K562 (cell line): ENCODE measurements around the gene PEX7. TPM values are rescaled to one million over a fixed set of nuclear protein-coding genes. Genes with fewer than 3 reads are reported as not detected.

Experiments
- BRD4 ChIP-seq: fragments of 200-600 bp; sonication (generic); IDR thresholded peaks from 2 replicates; pipeline ENCODE4 v1.6.1; 2017; ENCODE audit warnings: inconsistent platforms
- CHCHD3 ChIP-seq: fragments of 250-450 bp; sonication (Bioruptor Pico); IDR thresholded peaks from 2 replicates; pipeline ENCODE4 v2.1.2; 2022; ENCODE audit warnings: mild to moderate bottlenecking
- KDM2B ChIP-seq: fragments of 250-450 bp; sonication (Bioruptor Pico); IDR thresholded peaks from 2 replicates; pipeline ENCODE4 v1.8.0; 2021; ENCODE audit warnings: mild to moderate bottlenecking, moderate library complexity
- NR2C2 ChIP-seq, 2 experiments: fragments of 200-800 bp in 1 of 2; sonication (Bioruptor generic) in 1 of 2; sonication (generic) in 1 of 2; formaldehyde crosslinking in 1 of 2; IDR thresholded peaks; 2 replicates each; pipeline versions ENCODE4 v1.6.1 to v1.8.0; 2016 to 2022; ENCODE audit warnings: mild to moderate bottlenecking in 1 of 2, missing compliant biosample characterization in 1 of 2, missing genetic modification characterization in 1 of 2, missing genetic modification reagents in 1 of 2
- POLR2G ChIP-seq: fragments of 200-400 bp; formaldehyde crosslinking; IDR thresholded peaks from 2 replicates; pipeline ENCODE4 v1.6.1; 2017; ENCODE audit warnings: low read depth, mild to moderate bottlenecking, antibody characterized with exemption, low read length, moderate library complexity
- RAD21 ChIP-seq, 2 experiments: fragments of 250-450 bp in 1 of 2; fragments of 450-650 bp in 1 of 2; sonication (Bioruptor Pico) in 1 of 2; formaldehyde crosslinking in 1 of 2; IDR thresholded peaks in 1 of 2; conservative IDR thresholded peaks in 1 of 2; 2 replicates each; pipeline versions ENCODE4 v1.4.0 to v1.8.0; 2020 to 2022; ENCODE audit warnings: mild to moderate bottlenecking in 2 of 2, moderate library complexity in 1 of 2
- RAD51 ChIP-seq: fragments of 450-650 bp; IDR thresholded peaks from 2 replicates; pipeline ENCODE4 v1.7.1; 2016; ENCODE audit warnings: low read depth, mild to moderate bottlenecking, borderline replicate concordance
- RBM17 ChIP-seq: fragments of 200-400 bp; formaldehyde crosslinking; IDR thresholded peaks from 2 replicates; pipeline ENCODE4 v1.6.1; 2017; ENCODE audit warnings: low read depth, mild to moderate bottlenecking, low read length, borderline replicate concordance
- SMAD4 ChIP-seq: fragments of 250-450 bp; sonication (Bioruptor Pico); conservative IDR thresholded peaks from 2 replicates; pipeline ENCODE4 v1.8.0; 2021; ENCODE audit warnings: inconsistent platforms, mild to moderate bottlenecking, moderate library complexity
- SMARCA4 ChIP-seq: fragments of 450-650 bp; IDR thresholded peaks from 2 replicates; pipeline ENCODE4 v1.6.1; 2016
- SP1 ChIP-seq: sonication (generic); formaldehyde crosslinking; IDR thresholded peaks from 2 replicates; pipeline ENCODE4 v1.8.1; 2022; ENCODE audit warnings: mild to moderate bottlenecking, missing genetic modification reagents
- STAT5A ChIP-seq: IDR thresholded peaks from 2 replicates; pipeline ENCODE4 v1.6.1; 2012; ENCODE audit warnings: low read length, inconsistent platforms, borderline replicate concordance
- ZFP30 ChIP-seq: fragments of 250-450 bp; sonication (Bioruptor Pico); IDR thresholded peaks from 2 replicates; pipeline ENCODE4 v1.8.0; 2022; ENCODE audit warnings: moderate library complexity, mild to moderate bottlenecking, inconsistent platforms, borderline replicate concordance
- ZNF311 ChIP-seq: fragments of 250-450 bp; sonication (Bioruptor Pico); IDR thresholded peaks from 2 replicates; pipeline ENCODE4 v1.4.0; 2020; ENCODE audit warnings: mild to moderate bottlenecking, moderate library complexity
- polyA plus RNA-seq, 8 experiments: library from polyadenylated mRNA; depleted of rRNA in 4 of 8; stranded (reverse) in 5 of 8; unstranded in 3 of 8; fragments of >200 nt; fragmentation: Nextera tagmentation in 2 of 8; fragmentation: Illumina TruSeq in 1 of 8; extraction: Ambion mirVana in 2 of 8; extraction: Trizol in 1 of 8; gene quantifications; 2 replicates each; pipeline versions ENCODE4 v1.2.1 to v1.2.3, GENCODE V29; 2011 to 2014; ENCODE audit warnings: inconsistent platforms in 1 of 8, missing spikeins in 1 of 8
- total RNA-seq, 7 experiments: library from RNA; depleted of rRNA in 6 of 7; stranded (reverse); fragments of >200 nt in 6 of 7; fragmentation: Illumina TruSeq in 2 of 7; extraction: Trizol in 2 of 7; gene quantifications; 2 replicates each; pipeline versions ENCODE4 v1.2.1 to v1.2.3, GENCODE V29; 2011 to 2021; ENCODE audit warnings: low replicate concordance in 1 of 7
- TF ChIP-seq, protein P1 (sequence below): sonication (generic); formaldehyde crosslinking; IDR thresholded peaks from 2 replicates; pipeline ENCODE4 v1.8.1; 2023; ENCODE audit warnings: mild to moderate bottlenecking, missing genetic modification reagents
- TF ChIP-seq, protein P2 (sequence below): sonication (generic); formaldehyde crosslinking; IDR thresholded peaks from 2 replicates; pipeline ENCODE4 v1.8.1; 2022; ENCODE audit warnings: missing genetic modification reagents
- TF ChIP-seq, protein P3 (sequence below), 2 experiments: fragments of 450-650 bp; IDR thresholded peaks; 2 replicates each; pipeline ENCODE4 v1.6.1; 2016

PEX7 gene
- total and polyA plus RNA-seq, 9 of the 15 experiments (the other 6 are each of a cell fraction or from before 2014, with no cell fraction given): 1.6 to 12.9 (median 9.1) TPM

DNA sequence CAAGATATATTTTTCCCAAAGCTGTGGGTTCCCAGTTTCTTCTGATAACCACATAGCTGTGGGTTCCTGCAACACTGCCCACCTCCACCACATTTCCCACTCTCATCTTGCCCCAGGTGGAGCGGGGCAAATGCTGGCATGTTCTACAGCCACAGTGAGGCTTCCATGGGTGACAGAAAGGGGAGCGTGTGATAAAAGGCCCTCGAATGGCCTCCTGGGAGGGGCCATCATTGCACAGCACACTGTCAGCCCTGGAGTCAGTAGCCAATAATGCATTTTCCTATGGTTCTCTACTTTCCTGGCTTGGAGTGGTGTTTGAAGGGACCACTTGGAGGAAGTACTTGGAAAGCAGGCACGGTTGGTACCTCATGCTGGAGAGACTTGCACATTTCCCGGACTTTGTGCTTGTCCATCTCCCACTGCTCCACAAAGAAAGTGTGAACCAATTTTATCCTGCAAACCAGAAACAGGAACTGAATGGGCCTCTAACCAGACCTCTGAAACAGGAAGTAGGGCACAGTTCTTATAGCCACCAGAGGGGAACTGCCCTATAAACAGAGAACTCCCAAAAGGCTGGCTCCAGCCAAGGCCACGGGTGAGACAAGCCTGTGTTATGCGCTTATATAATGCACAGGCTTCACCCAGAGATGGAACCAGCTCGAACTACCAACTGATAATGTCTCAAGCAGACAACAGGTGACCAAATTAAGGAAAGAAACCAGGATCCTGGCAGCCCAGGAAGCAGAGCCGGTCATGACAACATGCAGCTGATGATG lies 38.7 kb upstream of the PEX7 start (continued):
- TF ChIP-seq SMAD4 (CRISPR knock-in tag): peak; percentile 65
- TF ChIP-seq, protein P1, sequence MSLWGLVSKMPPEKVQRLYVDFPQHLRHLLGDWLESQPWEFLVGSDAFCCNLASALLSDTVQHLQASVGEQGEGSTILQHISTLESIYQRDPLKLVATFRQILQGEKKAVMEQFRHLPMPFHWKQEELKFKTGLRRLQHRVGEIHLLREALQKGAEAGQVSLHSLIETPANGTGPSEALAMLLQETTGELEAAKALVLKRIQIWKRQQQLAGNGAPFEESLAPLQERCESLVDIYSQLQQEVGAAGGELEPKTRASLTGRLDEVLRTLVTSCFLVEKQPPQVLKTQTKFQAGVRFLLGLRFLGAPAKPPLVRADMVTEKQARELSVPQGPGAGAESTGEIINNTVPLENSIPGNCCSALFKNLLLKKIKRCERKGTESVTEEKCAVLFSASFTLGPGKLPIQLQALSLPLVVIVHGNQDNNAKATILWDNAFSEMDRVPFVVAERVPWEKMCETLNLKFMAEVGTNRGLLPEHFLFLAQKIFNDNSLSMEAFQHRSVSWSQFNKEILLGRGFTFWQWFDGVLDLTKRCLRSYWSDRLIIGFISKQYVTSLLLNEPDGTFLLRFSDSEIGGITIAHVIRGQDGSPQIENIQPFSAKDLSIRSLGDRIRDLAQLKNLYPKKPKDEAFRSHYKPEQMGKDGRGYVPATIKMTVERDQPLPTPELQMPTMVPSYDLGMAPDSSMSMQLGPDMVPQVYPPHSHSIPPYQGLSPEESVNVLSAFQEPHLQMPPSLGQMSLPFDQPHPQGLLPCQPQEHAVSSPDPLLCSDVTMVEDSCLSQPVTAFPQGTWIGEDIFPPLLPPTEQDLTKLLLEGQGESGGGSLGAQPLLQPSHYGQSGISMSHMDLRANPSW (CRISPR knock-in tag): no peak
- TF ChIP-seq, protein P2, sequence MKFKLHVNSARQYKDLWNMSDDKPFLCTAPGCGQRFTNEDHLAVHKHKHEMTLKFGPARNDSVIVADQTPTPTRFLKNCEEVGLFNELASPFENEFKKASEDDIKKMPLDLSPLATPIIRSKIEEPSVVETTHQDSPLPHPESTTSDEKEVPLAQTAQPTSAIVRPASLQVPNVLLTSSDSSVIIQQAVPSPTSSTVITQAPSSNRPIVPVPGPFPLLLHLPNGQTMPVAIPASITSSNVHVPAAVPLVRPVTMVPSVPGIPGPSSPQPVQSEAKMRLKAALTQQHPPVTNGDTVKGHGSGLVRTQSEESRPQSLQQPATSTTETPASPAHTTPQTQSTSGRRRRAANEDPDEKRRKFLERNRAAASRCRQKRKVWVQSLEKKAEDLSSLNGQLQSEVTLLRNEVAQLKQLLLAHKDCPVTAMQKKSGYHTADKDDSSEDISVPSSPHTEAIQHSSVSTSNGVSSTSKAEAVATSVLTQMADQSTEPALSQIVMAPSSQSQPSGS: no peak
- no peak for TF ChIP-seq ZFP30
- TF ChIP-seq, protein P3, sequence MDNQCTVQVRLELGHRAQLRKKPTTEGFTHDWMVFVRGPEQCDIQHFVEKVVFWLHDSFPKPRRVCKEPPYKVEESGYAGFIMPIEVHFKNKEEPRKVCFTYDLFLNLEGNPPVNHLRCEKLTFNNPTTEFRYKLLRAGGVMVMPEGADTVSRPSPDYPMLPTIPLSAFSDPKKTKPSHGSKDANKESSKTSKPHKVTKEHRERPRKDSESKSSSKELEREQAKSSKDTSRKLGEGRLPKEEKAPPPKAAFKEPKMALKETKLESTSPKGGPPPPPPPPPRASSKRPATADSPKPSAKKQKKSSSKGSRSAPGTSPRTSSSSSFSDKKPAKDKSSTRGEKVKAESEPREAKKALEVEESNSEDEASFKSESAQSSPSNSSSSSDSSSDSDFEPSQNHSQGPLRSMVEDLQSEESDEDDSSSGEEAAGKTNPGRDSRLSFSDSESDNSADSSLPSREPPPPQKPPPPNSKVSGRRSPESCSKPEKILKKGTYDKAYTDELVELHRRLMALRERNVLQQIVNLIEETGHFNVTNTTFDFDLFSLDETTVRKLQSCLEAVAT (IDR thresholded peaks at IDR 0.05): no peak
- TF ChIP-seq ZNF311 (CRISPR knock-in tag): 0 out of 2 replicates have a peak, but pooled peaks have one; percentile 10
- no peak for TF ChIP-seq POLR2G
- no peak for TF ChIP-seq RBM17
- TF ChIP-seq KDM2B: no peak
- TF ChIP-seq SP1: no peak
- TF ChIP-seq BRD4: no peak
- no peak for TF ChIP-seq CHCHD3 (CRISPR knock-in tag)
- no peak for TF ChIP-seq NR2C2 (CRISPR knock-in tag; IDR thresholded peaks at IDR 0.05)
- TF ChIP-seq NR2C2 (tag; IDR thresholded peaks at IDR 0.05): peak; percentile 33; the same call in 1 of the 2 replicates
- no peak for TF ChIP-seq SMARCA4
- TF ChIP-seq RAD21 (CRISPR knock-in tag; conservative IDR thresholded peaks at IDR 0.05 in 1 of 2, IDR thresholded peaks at IDR 0.05 in 1 of 2): no peak
- no peak for TF ChIP-seq STAT5A
- TF ChIP-seq RAD51: no peak
